GM12801 (cell line): ENCODE results near the gene UBR4.

ENCODE experiments used
- CTCF ChIP-seq: IDR thresholded peaks from one replicate; pipeline ENCODE4 v1.5.1; 2011; ENCODE audit warnings: control low read depth; ENCODE audit not compliant: insufficient read length; ENCODE audit errors: extremely low read depth

UBR4 gene

GRCh38 chr1:19087737-19088594 lies 122.1 kb downstream of the UBR4 start:
- TF ChIP-seq CTCF: no peak

DNA sequence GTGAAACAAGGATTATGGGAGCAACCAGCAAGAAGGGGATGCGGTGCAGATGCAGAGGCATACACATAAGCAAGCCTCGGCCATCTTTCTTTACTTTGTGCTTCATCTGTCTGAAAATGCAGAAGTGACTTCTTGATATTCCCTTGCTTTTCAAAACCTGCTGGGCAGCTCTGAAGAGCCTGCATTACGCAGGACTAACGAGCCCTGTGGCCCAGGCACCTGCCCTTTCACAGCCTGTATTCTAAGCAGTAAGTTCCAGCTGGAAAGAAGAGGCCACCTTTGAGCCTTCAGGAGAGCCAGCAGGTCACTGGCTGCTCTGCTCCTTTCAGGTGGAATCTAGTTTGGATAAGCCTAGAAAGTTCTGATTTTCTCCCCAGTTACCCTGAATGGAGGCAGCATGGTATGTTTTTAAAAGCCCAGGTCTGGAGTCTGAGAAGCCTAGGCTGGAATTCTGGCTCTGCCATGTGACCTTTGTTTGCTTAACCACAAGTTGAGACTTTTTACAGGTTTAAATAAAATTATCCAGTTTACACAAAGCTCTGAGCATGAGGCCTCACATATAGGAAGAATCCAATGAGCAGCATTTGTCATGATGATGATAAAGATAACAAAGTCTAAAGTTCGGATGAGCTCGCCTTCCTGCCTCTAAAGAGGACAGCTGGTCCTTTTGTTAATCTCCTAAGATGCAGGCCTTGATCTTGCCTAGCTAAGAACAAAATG lies 122.9 kb downstream of the UBR4 start:
- TF ChIP-seq CTCF: no peak

GRCh38 chr1:19086176-19086875 lies 123.7 kb downstream of the UBR4 start:
- TF ChIP-seq CTCF: no peak

DNA sequence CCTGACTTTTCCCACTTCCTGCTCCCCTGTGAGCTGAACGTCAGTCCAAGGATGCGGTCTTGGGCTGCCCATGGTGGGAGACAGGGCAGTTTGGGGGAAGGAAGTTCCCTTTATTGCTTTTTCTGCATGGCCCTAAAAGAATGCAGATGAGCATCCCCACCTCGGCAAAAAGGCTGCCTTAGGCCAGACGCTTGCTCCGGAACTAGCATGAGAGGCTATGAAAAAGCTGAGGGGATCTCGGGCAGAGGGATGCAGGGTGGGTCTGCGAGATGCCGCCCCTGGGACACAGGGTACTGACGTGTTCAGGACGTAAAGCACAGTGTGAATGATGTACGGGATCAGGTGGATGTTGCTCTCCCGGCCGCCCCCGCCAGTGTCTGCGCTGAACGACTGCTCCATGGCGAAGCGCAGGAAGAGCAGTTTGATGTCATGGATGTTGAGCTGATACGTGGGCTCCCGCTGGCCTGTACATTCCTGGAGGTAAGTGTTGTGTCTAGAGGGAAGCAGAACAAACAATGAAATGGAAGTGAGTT lies 125.8 kb downstream of the UBR4 start:
- TF ChIP-seq CTCF: no peak

DNA sequence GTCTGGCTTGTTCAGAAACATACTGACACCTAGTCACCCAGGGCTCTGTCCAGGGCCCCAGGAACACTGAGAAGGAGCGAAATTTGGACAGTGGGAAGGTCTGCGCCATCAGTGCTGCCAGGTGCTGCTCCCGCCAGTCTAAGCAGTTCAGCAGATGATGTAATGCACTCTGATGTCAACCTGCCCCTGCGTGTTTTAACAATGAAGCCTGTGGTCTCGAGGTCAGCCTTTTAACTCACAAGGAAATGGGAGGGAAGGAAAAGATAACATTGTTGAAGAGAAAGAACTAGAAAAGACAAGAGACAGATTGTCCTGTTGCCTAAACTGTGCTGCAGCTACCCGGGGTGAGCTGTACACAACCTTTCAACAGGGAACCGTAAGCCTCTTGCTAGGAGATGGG lies 127.0 kb downstream of the UBR4 start:
- no peak for TF ChIP-seq CTCF

DNA sequence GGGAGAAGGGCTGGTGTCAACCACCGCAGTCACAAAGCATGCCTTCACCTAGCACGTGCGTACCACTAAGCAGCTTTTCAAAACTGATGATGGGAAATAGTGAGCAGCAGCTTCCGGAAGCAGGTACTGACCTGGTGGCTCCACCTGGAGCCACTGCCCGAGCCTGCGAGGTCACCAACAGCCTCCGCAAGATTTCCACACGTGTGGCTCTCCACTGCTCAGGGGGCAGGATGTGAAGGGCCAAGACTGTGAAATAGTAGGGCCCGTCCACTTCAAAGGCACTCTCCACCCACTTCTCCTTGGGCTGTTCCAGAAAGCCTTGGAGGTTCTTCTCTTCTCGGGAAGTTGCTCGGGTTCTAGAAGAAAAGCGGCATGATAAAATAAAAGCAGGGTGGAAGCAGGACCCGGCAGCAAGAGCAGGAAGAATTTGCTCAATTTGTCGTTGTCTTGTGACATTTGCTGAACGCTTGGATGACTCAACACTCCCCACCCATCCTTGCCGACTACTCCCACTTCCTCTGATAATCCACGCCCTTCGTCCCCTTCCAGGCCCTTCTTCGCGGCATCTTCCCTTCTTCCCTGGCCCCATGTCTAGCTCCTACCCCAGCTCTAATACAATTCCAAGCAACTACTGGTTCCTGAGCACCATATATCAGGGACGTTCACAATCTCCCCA lies 128.7 kb downstream of the UBR4 start:
- no peak for TF ChIP-seq CTCF
